PC-3 (cell line): ENCODE measurements around the gene TTLL9. TPM values are rescaled to one million over a fixed set of nuclear protein-coding genes. Genes with fewer than 3 reads are reported as not detected.

Experiments used
- ATAC-seq: fragments of 200-7000 bp; cut with Tn5 transposase; 2 replicates; pipeline ENCODE4 v1.9.1; 2020; ENCODE audit warnings: mild to moderate bottlenecking, moderate library complexity
- BruUV-seq: library from RNA; stranded (reverse); fragments of 400-500 nt; replicated peaks from 2 replicates; lab custom pipeline; 2021; lab: Mats Ljungman, UMichigan
- CTCF ChIA-PET: fragments of 300-600 bp; sonication (Branson Sonifier 250); formaldehyde crosslinking; loops from one replicate; lab custom pipeline; 2022; ENCODE audit warnings: antibody characterized with exemption; lab: Charles Lee
- POLR2A ChIA-PET: fragments of 300-600 bp; sonication (Branson Sonifier 250); formaldehyde crosslinking; loops from one replicate; lab custom pipeline; 2022; ENCODE audit warnings: antibody characterized with exemption; ENCODE audit not compliant: unreplicated experiment; lab: Charles Lee
- DNase-seq: peaks from one replicate; pipeline ENCODE4 v3.0.0-alpha.2; 2015
- H2AFZ ChIP-seq: fragments of 300-600 bp; sonication (generic); 2 replicates; pipeline ENCODE4 v1.6.0; 2016; ENCODE audit warnings: antibody characterized with exemption, low read length
- H3F3A ChIP-seq: fragments of 300-600 bp; sonication (generic); one replicate; pipeline ENCODE4 v1.6.0; 2017; ENCODE audit warnings: antibody characterized with exemption, low read length, control low read depth, mild to moderate bottlenecking; ENCODE audit not compliant: unreplicated experiment
- H3K27ac ChIP-seq: fragments of 300-600 bp; sonication (generic); 2 replicates; pipeline ENCODE4 v1.5.1; 2016; ENCODE audit warnings: mild to moderate bottlenecking, low read length
- H3K27me3 ChIP-seq: fragments of 300-600 bp; sonication (generic); 2 replicates; pipeline ENCODE4 v1.6.1; 2016; ENCODE audit warnings: low read length, mixed read lengths
- H3K36me3 ChIP-seq: fragments of 300-600 bp; sonication (generic); 2 replicates; pipeline ENCODE4 v1.6.1; 2016; ENCODE audit warnings: low read depth, mixed run types, low read length, mixed read lengths
- H3K4me1 ChIP-seq: fragments of 300-600 bp; sonication (generic); 2 replicates; pipeline ENCODE4 v1.5.1; 2016; ENCODE audit warnings: low read length; ENCODE audit not compliant: insufficient read depth
- H3K4me2 ChIP-seq: fragments of 300-600 bp; sonication (generic); 2 replicates; pipeline ENCODE4 v1.6.0; 2016; ENCODE audit warnings: low read length
- H3K4me3 ChIP-seq: fragments of 300-600 bp; sonication (generic); 2 replicates; pipeline ENCODE4 v1.5.1; 2016; ENCODE audit warnings: mild to moderate bottlenecking, low read length, mixed read lengths
- H3K79me2 ChIP-seq: fragments of 300-600 bp; sonication (generic); 2 replicates; pipeline ENCODE4 v1.6.1; 2017; ENCODE audit warnings: low read length, mixed read lengths
- H3K9ac ChIP-seq: fragments of 300-600 bp; sonication (generic); 2 replicates; pipeline ENCODE4 v1.6.0; 2016; ENCODE audit warnings: mild to moderate bottlenecking, low read length
- H3K9me2 ChIP-seq: fragments of 300-600 bp; sonication (generic); replicated peaks from 2 replicates; pipeline ENCODE4 v1.6.1; 2016; ENCODE audit warnings: mixed run types, low read length, mixed read lengths
- H3K9me3 ChIP-seq: fragments of 300-600 bp; sonication (generic); 2 replicates; pipeline ENCODE4 v1.6.1; 2016; ENCODE audit warnings: low read length, mixed read lengths
- H4K20me1 ChIP-seq: fragments of 300-600 bp; sonication (generic); 2 replicates; pipeline ENCODE4 v1.6.1; 2016; ENCODE audit warnings: low read length, mixed read lengths
- EZH2 ChIP-seq: fragments of 300-600 bp; sonication (generic); IDR thresholded peaks from one replicate; pipeline ENCODE4 v1.6.1; 2017; ENCODE audit warnings: antibody characterized with exemption, mild to moderate bottlenecking, low read length; ENCODE audit not compliant: unreplicated experiment
- EZH2phosphoT487 ChIP-seq: fragments of 300-600 bp; sonication (generic); IDR thresholded peaks from 2 replicates; pipeline ENCODE4 v1.6.1; 2018; ENCODE audit warnings: mild to moderate bottlenecking, antibody characterized with exemption, low read length, borderline replicate concordance
- intact Hi-C: fragments of 100-400 bp; cut with micrococcal nuclease; formaldehyde crosslinking; loops from 2 replicates; pipeline ENCODE4 v1.9.0; 2023
- total RNA-seq: library from RNA; depleted of rRNA; stranded (reverse); fragments of >200 nt; gene quantifications from 2 replicates; pipeline ENCODE4 v1.2.3, GENCODE V29; 2014
- TF ChIP-seq, protein P1 (sequence below): fragments of 300-600 bp; sonication (generic); conservative IDR thresholded peaks from 2 replicates; pipeline ENCODE4 v1.5.1; 2017; ENCODE audit warnings: antibody characterized with exemption, low read depth, mild to moderate bottlenecking, low read length

Gene TTLL9
- total RNA-seq, 1 experiment from 2014 or later: not detected

DNA sequence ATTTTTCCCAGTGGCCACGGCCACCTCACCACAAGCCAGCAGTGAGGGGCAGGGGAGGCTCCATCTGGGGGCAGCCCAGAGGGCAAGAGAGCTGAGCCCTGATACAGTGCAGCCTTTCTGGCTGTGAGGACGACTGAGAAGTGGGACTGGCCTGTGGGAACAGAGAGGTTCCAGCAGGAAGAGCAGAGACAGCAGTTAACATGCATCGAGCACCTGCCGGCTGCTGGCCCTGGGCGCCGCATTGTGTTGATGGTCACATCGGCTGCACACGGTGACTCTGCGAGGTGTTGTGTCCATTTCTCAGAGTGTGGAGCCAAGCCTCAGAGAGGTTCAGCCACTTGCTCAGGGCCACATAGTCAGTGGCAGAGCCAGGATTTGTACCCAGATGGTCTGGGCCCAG lies 34.9 kb upstream of the TTLL9 start:
- ATAC-seq: peak; percentile 7
- no peak for TF ChIP-seq EZH2phosphoT487
- TF ChIP-seq, protein P1, sequence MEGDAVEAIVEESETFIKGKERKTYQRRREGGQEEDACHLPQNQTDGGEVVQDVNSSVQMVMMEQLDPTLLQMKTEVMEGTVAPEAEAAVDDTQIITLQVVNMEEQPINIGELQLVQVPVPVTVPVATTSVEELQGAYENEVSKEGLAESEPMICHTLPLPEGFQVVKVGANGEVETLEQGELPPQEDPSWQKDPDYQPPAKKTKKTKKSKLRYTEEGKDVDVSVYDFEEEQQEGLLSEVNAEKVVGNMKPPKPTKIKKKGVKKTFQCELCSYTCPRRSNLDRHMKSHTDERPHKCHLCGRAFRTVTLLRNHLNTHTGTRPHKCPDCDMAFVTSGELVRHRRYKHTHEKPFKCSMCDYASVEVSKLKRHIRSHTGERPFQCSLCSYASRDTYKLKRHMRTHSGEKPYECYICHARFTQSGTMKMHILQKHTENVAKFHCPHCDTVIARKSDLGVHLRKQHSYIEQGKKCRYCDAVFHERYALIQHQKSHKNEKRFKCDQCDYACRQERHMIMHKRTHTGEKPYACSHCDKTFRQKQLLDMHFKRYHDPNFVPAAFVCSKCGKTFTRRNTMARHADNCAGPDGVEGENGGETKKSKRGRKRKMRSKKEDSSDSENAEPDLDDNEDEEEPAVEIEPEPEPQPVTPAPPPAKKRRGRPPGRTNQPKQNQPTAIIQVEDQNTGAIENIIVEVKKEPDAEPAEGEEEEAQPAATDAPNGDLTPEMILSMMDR: no peak
- TF ChIP-seq EZH2: no peak
- ChIA-PET CTCF (no interaction called here), POLR2A (no interaction called here)
- no peaks in the 10 kb centered on the region for H3K79me2 ChIP-seq
- H3K4me1 ChIP-seq: peaks cover 17% of the 10 kb centered on the region
- no peak overlapping the region for H3K4me3 ChIP-seq
- H3K9ac ChIP-seq: no peak overlapping the region
- no peak for DNase-seq
- H3K36me3 ChIP-seq: no peaks in the 10 kb centered on the region
- 0 out of 2 replicates have a peak, but pooled peaks cover 3% of the 10 kb centered on the region for H4K20me1 ChIP-seq
- no TSS peak for BruUV-seq
- peak overlapping the region; percentile 44 for H3K4me2 ChIP-seq
- no peak overlapping the region for H3K27ac ChIP-seq
- intact Hi-C loops: loop anchor here (5.0 kb wide), 1 partner anchor 108 kb away; no protein-coding TSS in a partner anchor
- no peaks in the 10 kb centered on the region for H3K9me2 ChIP-seq
- no peaks in the 10 kb centered on the region for H3K9me3 ChIP-seq
- H2AFZ ChIP-seq: no peak overlapping the region
- no peaks in the 10 kb centered on the region for H3F3A ChIP-seq
- no peaks in the 10 kb centered on the region for H3K27me3 ChIP-seq

DNA sequence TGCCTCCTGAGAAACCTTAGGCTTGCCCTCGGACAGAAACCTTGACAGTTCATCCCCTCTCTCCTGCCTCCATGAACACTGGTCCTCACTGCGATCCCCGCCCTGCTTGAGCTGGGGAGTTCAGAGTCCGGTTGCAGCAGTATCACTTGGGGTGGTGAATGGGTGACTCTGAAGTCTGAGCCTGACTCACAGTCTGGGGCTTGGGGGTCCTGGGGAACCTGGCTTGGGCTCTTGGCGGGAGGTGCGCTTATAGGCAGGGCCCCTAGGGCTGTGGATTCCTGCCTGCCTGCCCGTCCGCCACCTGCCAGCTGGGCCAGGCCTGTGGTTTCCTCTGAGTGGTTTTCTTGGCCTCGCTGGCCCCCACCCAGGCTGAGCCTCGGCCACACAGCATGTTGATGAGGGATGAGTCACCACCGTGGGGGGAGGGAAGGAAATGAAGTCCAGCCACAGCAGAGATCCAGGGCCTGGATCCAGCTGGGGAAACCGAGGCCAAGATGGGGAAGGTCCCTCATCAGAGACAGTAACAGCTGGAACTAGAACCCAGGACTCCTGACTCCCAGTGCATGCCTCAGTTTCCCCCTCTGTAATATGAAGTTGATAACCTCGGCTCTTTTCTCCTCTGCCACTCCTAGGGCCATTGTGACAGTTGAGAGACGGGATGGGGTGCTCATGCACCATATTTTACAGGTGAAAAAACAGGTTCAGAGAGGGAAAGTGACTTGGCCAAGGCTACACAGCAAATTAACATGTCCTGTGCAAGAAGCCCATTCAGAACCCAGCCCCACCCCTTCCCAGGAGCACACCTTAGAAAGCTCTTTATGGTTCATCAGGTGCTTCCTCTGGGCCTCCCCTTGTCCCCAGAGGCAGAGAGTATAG lies 34.2 kb upstream of the TTLL9 start:
- TF ChIP-seq, protein P1: no peak
- no peak for TF ChIP-seq EZH2phosphoT487
- no peak for TF ChIP-seq EZH2
- intact Hi-C loops: loop anchor here (1.0 to 5.0 kb wide), 2 partner anchors 43 to 109 kb away; no protein-coding TSS in a partner anchor
- peaks cover 17% of the 10 kb centered on the region for H3K4me1 ChIP-seq

More for the DNA sequence above, 34.2 kb upstream of the TTLL9 start:
- H3K36me3 ChIP-seq: no peaks in the 10 kb centered on the region
- H3K27ac ChIP-seq: no peak overlapping the region
- ATAC-seq (peak; percentile 94), DNase-seq (peak; percentile 94)
- no peak overlapping the region for H2AFZ ChIP-seq
- POLR2A ChIA-PET: interaction anchor here (0.5 kb wide), 1 partner anchor 44 kb away, joined by 8 read pairs; no protein-coding TSS in a partner anchor
- H3K9me2 ChIP-seq: no peaks in the 10 kb centered on the region
- H3K4me2 ChIP-seq: peak overlapping the region; percentile 44
- no peak overlapping the region for H3K4me3 ChIP-seq
- CTCF ChIA-PET: no interaction called here
- H4K20me1 ChIP-seq: 0 out of 2 replicates have a peak, but pooled peaks cover 3% of the 10 kb centered on the region
- H3K79me2 ChIP-seq: no peaks in the 10 kb centered on the region
- no peak overlapping the region for H3K9ac ChIP-seq
- no peaks in the 10 kb centered on the region for H3K9me3 ChIP-seq
- no peaks in the 10 kb centered on the region for H3K27me3 ChIP-seq
- no peaks in the 10 kb centered on the region for H3F3A ChIP-seq
- no TSS peak for BruUV-seq
